Measurements from ENCODE around the gene REEP2.

REEP2 gene

GRCh38 chr5:138490648-138491283, 51.9 kb downstream of the REEP2 start:
- Mint-ChIP-seq H3K27ac (no peak overlapping the region), H3K4me1 (ENCODE audit: low read depth) (peaks cover 50% of the 10 kb centered on the region), H3K9me3 (no peaks in the 10 kb centered on the region), H3K4me3 (peak overlapping the region; percentile 48), H3K36me3 (ENCODE audit: low read depth) (no peaks in the 10 kb centered on the region), H3K27me3 (peaks cover 47% of the 10 kb centered on the region)
- intact Hi-C loops (cut with micrococcal nuclease) = no loop called here

- Mint-ChIP-seq H3K9me3 (no peaks in the 10 kb centered on the region), H3K27ac (no peak overlapping the region), H3K4me1 (ENCODE audit: low read depth) (peaks cover 50% of the 10 kb centered on the region), H3K4me3 (peak overlapping the region; percentile 48), H3K27me3 (peaks cover 49% of the 10 kb centered on the region), H3K36me3 (ENCODE audit: low read depth) (no peaks in the 10 kb centered on the region)
- intact Hi-C loops (cut with micrococcal nuclease) = no loop called here
Measured at GRCh38 chr5:138491284-138491648, 52.4 kb downstream of the REEP2 start.

GRCh38 chr5:138491669-138492559, 53.1 kb downstream of the REEP2 start:
- intact Hi-C loops (cut with micrococcal nuclease) = loop anchor here (1.0 kb wide), 1 partner anchor 27 kb away; the partner anchor contains the start of gene EGR1
- no peaks in the 10 kb centered on the region for H3K9me3 Mint-ChIP-seq
- H3K4me1 Mint-ChIP-seq (ENCODE audit: low read depth) = peaks cover 44% of the 10 kb centered on the region
- H3K36me3 Mint-ChIP-seq (ENCODE audit: low read depth) = no peaks in the 10 kb centered on the region
- peak overlapping the region; percentile 90 for H3K4me3 Mint-ChIP-seq
- peaks cover 49% of the 10 kb centered on the region for H3K27me3 Mint-ChIP-seq
- H3K27ac Mint-ChIP-seq = peak overlapping the region; percentile 54

GRCh38 chr5:138492560-138493045, 53.7 kb downstream of the REEP2 start:
- Mint-ChIP-seq H3K27ac (peak overlapping the region; percentile 54), H3K4me3 (peak overlapping the region; percentile 90), H3K36me3 (ENCODE audit: low read depth) (no peaks in the 10 kb centered on the region), H3K4me1 (ENCODE audit: low read depth) (peaks cover 38% of the 10 kb centered on the region), H3K27me3 (peaks cover 49% of the 10 kb centered on the region), H3K9me3 (no peaks in the 10 kb centered on the region)
- intact Hi-C loops (cut with micrococcal nuclease) = loop anchor here (1.0 kb wide), 1 partner anchor 27 kb away; the partner anchor contains the start of gene EGR1

- intact Hi-C loops (cut with micrococcal nuclease) = no loop called here
Measured at GRCh38 chr5:138495351-138495750, 56.5 kb downstream of the REEP2 start.

More at GRCh38 chr5:138495351-138495750, 56.5 kb downstream of the REEP2 start:
- Mint-ChIP-seq H3K27me3 (peaks cover 38% of the 10 kb centered on the region), H3K9me3 (no peaks in the 10 kb centered on the region), H3K4me3 (no peak overlapping the region), H3K4me1 (ENCODE audit: low read depth) (peaks cover 17% of the 10 kb centered on the region), H3K27ac (no peak overlapping the region), H3K36me3 (ENCODE audit: low read depth) (no peaks in the 10 kb centered on the region)

Data from dendritic cell treated with granulocyte-macrophage colony-stimulating factor and Interleukin-4, amounts not matched to agents 40 ng/mL and 50 ng/mL, for 4 days (primary cell).